Trophoblast cell (in vitro differentiated cells and primary cell): ENCODE data around the gene TEPSIN.

ENCODE experiments used
- DNase-seq, 2 donors: peaks; one replicate each; pipeline ENCODE4 v3.0.0-alpha.2; 2016
- H2AFZ ChIP-seq: 2 replicates; pipeline ENCODE4 v1.6.1; 2013; ENCODE audit warnings: low read length, moderate library complexity, mild to moderate bottlenecking; ENCODE audit not compliant: insufficient read depth, poor library complexity
- H2AK5ac ChIP-seq: 2 replicates; pipeline ENCODE4 v1.6.1; 2013; ENCODE audit warnings: mild to moderate bottlenecking, low read length
- H2BK120ac ChIP-seq: 2 replicates; pipeline ENCODE4 v1.6.1; 2013; ENCODE audit warnings: low read length, mild to moderate bottlenecking, moderate library complexity; ENCODE audit not compliant: insufficient read depth, poor library complexity
- H2BK12ac ChIP-seq: 2 replicates; pipeline ENCODE4 v1.6.1; 2013; ENCODE audit warnings: mild to moderate bottlenecking, low read length, moderate library complexity
- H2BK5ac ChIP-seq: 2 replicates; pipeline ENCODE4 v1.6.1; 2013; ENCODE audit warnings: low read length, low read depth, moderate library complexity, mild to moderate bottlenecking; ENCODE audit not compliant: poor library complexity
- H3K14ac ChIP-seq: 2 replicates; pipeline ENCODE4 v1.6.1; 2013; ENCODE audit warnings: mild to moderate bottlenecking, low read length
- H3K18ac ChIP-seq: 2 replicates; pipeline ENCODE4 v1.6.1; 2013; ENCODE audit warnings: mild to moderate bottlenecking, low read length
- H3K23ac ChIP-seq: 2 replicates; pipeline ENCODE4 v1.6.1; 2013; ENCODE audit warnings: low read length
- H3K27ac ChIP-seq: 2 replicates; pipeline ENCODE4 v1.5.1; 2013; ENCODE audit warnings: low read depth, mild to moderate bottlenecking, inconsistent platforms, low read length, moderate library complexity
- H3K27me3 ChIP-seq: 2 replicates; pipeline ENCODE4 v1.6.1; 2013; ENCODE audit warnings: inconsistent platforms, mild to moderate bottlenecking, low read length, moderate library complexity; ENCODE audit not compliant: insufficient read depth
- H3K36me3 ChIP-seq, 2 experiments: 1 replicate in 1 of 2; 2 replicates in 1 of 2; pipeline ENCODE4 v1.6.1; 2013; ENCODE audit warnings: low read length in 2 of 2, mild to moderate bottlenecking in 2 of 2, moderate library complexity in 1 of 2; ENCODE audit not compliant: insufficient read depth in 2 of 2, control insufficient read depth in 1 of 2
- H3K4ac ChIP-seq: 2 replicates; pipeline ENCODE4 v1.6.1; 2013; ENCODE audit warnings: low read depth, mild to moderate bottlenecking, low read length, moderate library complexity
- H3K4me1 ChIP-seq, 2 experiments: 1 replicate in 1 of 2; 2 replicates in 1 of 2; pipeline ENCODE4 v1.6.1; 2013; ENCODE audit warnings: low read length in 2 of 2, mild to moderate bottlenecking in 2 of 2, moderate library complexity in 1 of 2; ENCODE audit not compliant: insufficient read depth in 2 of 2, control insufficient read depth in 1 of 2
- H3K4me2 ChIP-seq: 2 replicates; pipeline ENCODE4 v1.6.1; 2013; ENCODE audit warnings: inconsistent platforms, mild to moderate bottlenecking, low read length, moderate library complexity
- H3K4me3 ChIP-seq: 2 replicates; pipeline ENCODE4 v1.5.1; 2013; ENCODE audit warnings: mild to moderate bottlenecking, low read depth, low read length, inconsistent platforms
- H3K79me1 ChIP-seq: one replicate; pipeline ENCODE4 v1.6.1; 2013; ENCODE audit warnings: low read length
- H3K79me2 ChIP-seq: 2 replicates; pipeline ENCODE4 v1.6.1; 2013; ENCODE audit warnings: low read length, mild to moderate bottlenecking; ENCODE audit not compliant: control insufficient read depth, insufficient read depth, poor library complexity
- H3K9ac ChIP-seq: 2 replicates; pipeline ENCODE4 v1.6.1; 2013; ENCODE audit warnings: mild to moderate bottlenecking, low read length
- H3K9me3 ChIP-seq: 2 replicates; pipeline ENCODE4 v1.6.1; 2013; ENCODE audit warnings: low read depth, mild to moderate bottlenecking, control low read depth, inconsistent platforms, low read length; ENCODE audit not compliant: insufficient read depth
- H4K12ac ChIP-seq: 2 replicates; pipeline ENCODE4 v1.6.1; 2013; ENCODE audit warnings: low read depth, mild to moderate bottlenecking, low read length, moderate library complexity
- H4K8ac ChIP-seq: 2 replicates; pipeline ENCODE4 v1.6.1; 2013; ENCODE audit warnings: low read depth, mild to moderate bottlenecking, low read length, moderate library complexity
- H4K91ac ChIP-seq: one replicate; pipeline ENCODE4 v1.6.1; 2013; ENCODE audit warnings: low read depth, mild to moderate bottlenecking, low read length, moderate library complexity
- WGBS: extraction: QIAGEN DNeasy Blood & Tissue Kit; methylation state at CpG from one replicate; pipeline ENCODE4 v1.1.7; 2013; ENCODE audit warnings: missing lambda C conversion rate; ENCODE audit not compliant: insufficient read length, insufficient coverage; ENCODE audit errors: extremely low coverage; 5-methylcytosine and 5-hydroxymethylcytosine counted together

The TEPSIN gene

DNA sequence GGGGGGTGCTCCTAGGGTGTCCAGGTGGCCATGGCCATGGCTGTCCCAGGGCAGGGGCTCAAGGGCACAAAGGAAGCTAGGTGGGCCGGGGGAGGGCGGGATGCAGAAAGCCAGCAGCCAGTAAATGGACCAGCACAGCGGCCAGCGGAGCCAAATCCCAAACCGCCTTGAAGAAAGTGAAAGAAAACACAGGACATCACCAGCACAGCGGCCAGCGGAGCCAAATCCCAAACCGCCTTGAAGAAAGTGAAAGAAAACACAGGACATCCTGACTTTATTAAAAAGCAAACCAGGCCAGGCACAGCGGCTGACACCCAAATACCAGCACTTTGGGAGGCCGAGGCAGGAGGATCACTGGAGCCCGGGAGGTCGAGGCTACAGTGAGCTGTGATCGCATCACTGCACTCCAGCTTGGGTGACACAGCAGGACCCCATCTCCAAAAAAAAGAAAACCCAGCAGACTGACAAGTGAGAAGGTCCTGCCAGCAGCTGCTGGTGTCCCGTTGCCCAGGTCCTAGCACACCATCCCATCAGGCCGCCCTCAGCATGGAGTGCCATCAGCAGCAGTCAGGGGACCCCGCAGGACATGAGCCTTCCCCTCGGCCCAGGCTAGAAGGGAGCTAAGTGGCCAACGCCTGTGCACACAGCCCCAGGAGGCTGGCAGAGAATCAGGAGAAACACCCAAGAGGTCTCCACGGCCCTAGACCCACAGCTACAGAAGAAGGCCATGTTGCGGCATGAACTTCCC lies 39.3 kb upstream of the TEPSIN start:
- H3K79me2 ChIP-seq, result no peaks in the 10 kb centered on the region
- DNase-seq, result no peak
- no peak overlapping the region for H4K8ac ChIP-seq
- no peak overlapping the region for H3K23ac ChIP-seq
- no peak overlapping the region for H2BK120ac ChIP-seq
- H3K4me1 ChIP-seq, result no peaks in the 10 kb centered on the region
- H2BK5ac ChIP-seq, result no peak overlapping the region
- H4K91ac ChIP-seq, result no peak overlapping the region
- no peak overlapping the region for H3K18ac ChIP-seq
- no peak overlapping the region for H3K9ac ChIP-seq
- H2AK5ac ChIP-seq, result no peak overlapping the region
- no peak overlapping the region for H3K14ac ChIP-seq
- no peak overlapping the region for H2AFZ ChIP-seq
- H2BK12ac ChIP-seq, result no peak overlapping the region
- no peaks in the 10 kb centered on the region for H3K79me1 ChIP-seq
- no peak overlapping the region for H3K4me3 ChIP-seq
- no peaks in the 10 kb centered on the region for H3K27me3 ChIP-seq
- H3K27ac ChIP-seq, result no peak overlapping the region
- no peak overlapping the region for H3K4me2 ChIP-seq
- peaks cover 81 to 85% of the 10 kb centered on the region in 2 experiments for H3K36me3 ChIP-seq
- WGBS, result no CpG with 5 or more reads among the region's 20 CpGs
- H4K12ac ChIP-seq, result no peak overlapping the region
- no peak overlapping the region for H3K4ac ChIP-seq
- H3K9me3 ChIP-seq, result no peaks in the 10 kb centered on the region

DNA sequence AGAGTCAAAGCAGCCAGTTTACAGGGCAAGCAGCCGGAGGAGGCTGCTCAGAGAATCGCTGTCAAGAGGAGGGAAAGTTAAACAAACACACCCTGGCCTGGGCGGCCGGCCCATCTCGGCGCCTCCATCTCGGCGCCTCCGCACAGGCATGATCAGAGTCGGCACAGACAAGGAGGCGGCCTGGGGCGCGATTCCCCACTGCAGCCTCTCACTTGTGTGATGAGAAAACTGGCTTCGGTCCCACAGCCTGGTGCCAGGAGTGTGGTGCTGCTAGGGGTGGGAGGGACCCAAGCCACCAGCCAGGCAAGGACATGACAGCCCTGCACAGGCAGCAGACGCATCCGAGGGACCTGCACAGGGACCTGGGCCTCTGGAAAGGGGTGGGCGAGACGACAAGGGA lies 38.6 kb upstream of the TEPSIN start:
- no peak overlapping the region for H3K23ac ChIP-seq

DNA sequence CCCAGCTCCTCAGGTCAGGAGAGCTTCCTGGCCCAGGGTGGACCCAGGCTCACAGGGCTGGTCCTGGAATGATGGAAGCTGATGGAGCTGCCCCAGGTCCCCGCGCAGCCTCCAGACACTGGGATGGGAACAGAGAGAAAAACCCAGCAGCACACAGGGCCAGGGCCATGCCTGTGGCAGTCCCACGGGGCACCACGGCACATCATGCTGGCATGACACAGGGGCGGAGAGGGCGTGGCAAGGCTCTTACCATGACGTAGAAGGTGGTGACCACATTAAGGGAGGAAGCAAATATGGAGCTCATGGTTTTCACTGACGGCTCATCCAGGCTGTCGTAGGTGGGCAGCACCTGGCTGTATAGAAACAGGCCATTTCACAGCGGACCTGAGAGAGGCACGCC lies 37.9 kb upstream of the TEPSIN start:
- Histone ChIP-seq H3K4me1 (no peaks in the 10 kb centered on the region), H3K14ac (no peak overlapping the region), H2AK5ac (no peak overlapping the region), H3K36me3 (peaks cover 79 to 81% of the 10 kb centered on the region in 2 experiments), H4K91ac (no peak overlapping the region), H3K27me3 (no peaks in the 10 kb centered on the region), H3K79me2 (no peaks in the 10 kb centered on the region), H3K4me3 (no peak overlapping the region), H3K9ac (no peak overlapping the region), H3K23ac (no peak overlapping the region), H4K8ac (no peak overlapping the region), H4K12ac (no peak overlapping the region), H3K4me2 (no peak overlapping the region), H2BK120ac (no peak overlapping the region), H2AFZ (no peak overlapping the region), H3K18ac (no peak overlapping the region), H2BK5ac (no peak overlapping the region), H3K79me1 (no peaks in the 10 kb centered on the region), H3K9me3 (no peaks in the 10 kb centered on the region), H3K4ac (no peak overlapping the region), H3K27ac (no peak overlapping the region), H2BK12ac (no peak overlapping the region)
- WGBS, result no CpG with 5 or more reads among the region's 11 CpGs
- DNase-seq, result no peak

More for the DNA sequence above, 38.6 kb upstream of the TEPSIN start:
- Histone ChIP-seq H3K18ac (no peak overlapping the region), H3K27me3 (no peaks in the 10 kb centered on the region), H3K9ac (no peak overlapping the region), H3K27ac (no peak overlapping the region), H4K8ac (no peak overlapping the region), H3K36me3 (peaks cover 82 to 84% of the 10 kb centered on the region in 2 experiments), H2BK5ac (no peak overlapping the region), H3K9me3 (no peaks in the 10 kb centered on the region), H4K12ac (no peak overlapping the region), H3K4me3 (no peak overlapping the region), H2AK5ac (no peak overlapping the region), H3K4ac (no peak overlapping the region), H2AFZ (no peak overlapping the region), H3K4me2 (no peak overlapping the region), H3K14ac (no peak overlapping the region), H3K79me2 (no peaks in the 10 kb centered on the region), H3K4me1 (no peaks in the 10 kb centered on the region), H3K79me1 (no peaks in the 10 kb centered on the region), H4K91ac (no peak overlapping the region), H2BK12ac (no peak overlapping the region), H2BK120ac (no peak overlapping the region)
- DNase-seq, result no peak
- no CpG with 5 or more reads among the region's 18 CpGs for WGBS

DNA sequence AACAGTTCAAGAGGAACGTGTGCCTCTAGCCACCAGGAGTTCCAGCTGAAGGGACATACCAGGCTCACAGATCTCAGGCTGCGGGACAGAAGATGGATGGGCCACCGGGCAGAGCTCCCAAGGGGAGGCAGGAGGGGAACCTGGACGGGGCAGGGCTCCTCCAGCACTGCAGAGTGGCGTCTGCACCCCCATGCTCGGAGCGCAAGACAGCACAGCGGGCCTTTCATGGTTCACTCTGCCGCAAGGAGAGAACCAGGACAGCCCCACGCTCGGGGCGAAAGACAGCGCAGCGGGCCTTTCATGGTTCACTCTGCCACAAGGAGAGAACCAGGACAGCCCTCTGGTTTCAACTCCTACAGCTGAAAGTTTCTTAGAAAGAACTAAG lies 35.6 kb upstream of the TEPSIN start:
- H3K23ac ChIP-seq, result no peak overlapping the region
- no CpG with 5 or more reads among the region's 14 CpGs for WGBS
- no peak overlapping the region for H3K4ac ChIP-seq
- H3K18ac ChIP-seq, result no peak overlapping the region
- H4K12ac ChIP-seq, result no peak overlapping the region
- no peak overlapping the region for H2AK5ac ChIP-seq
- H2AFZ ChIP-seq, result no peak overlapping the region
- no peak overlapping the region for H3K14ac ChIP-seq
- no peak overlapping the region for H3K9ac ChIP-seq
- no peak overlapping the region for H4K8ac ChIP-seq
- peaks cover 79 to 82% of the 10 kb centered on the region in 2 experiments for H3K36me3 ChIP-seq
- H3K4me1 ChIP-seq, result no peaks in the 10 kb centered on the region
- H3K27ac ChIP-seq, result no peak overlapping the region
- H3K4me2 ChIP-seq, result no peak overlapping the region
- H4K91ac ChIP-seq, result no peak overlapping the region
- H3K79me2 ChIP-seq, result no peaks in the 10 kb centered on the region
- H3K27me3 ChIP-seq, result no peaks in the 10 kb centered on the region
- no peak overlapping the region for H2BK120ac ChIP-seq
- H3K79me1 ChIP-seq, result no peaks in the 10 kb centered on the region
- H3K4me3 ChIP-seq, result no peak overlapping the region
- no peak overlapping the region for H2BK12ac ChIP-seq
- no peaks in the 10 kb centered on the region for H3K9me3 ChIP-seq
- no peak for DNase-seq
- H2BK5ac ChIP-seq, result no peak overlapping the region
